NT2/D1 (cell line): ENCODE measurements around the gene TAGAP.

Experiments
- SUZ12 ChIP-seq: IDR thresholded peaks from 2 replicates; pipeline ENCODE4 v1.6.1; 2011; ENCODE audit not compliant: insufficient read length, insufficient read depth; ENCODE audit errors: extremely low read depth
- YY1 ChIP-seq: IDR thresholded peaks from 2 replicates; pipeline ENCODE4 v1.6.1; 2011; ENCODE audit not compliant: insufficient read length, insufficient read depth
- ZNF274 ChIP-seq: IDR thresholded peaks from 2 replicates; pipeline ENCODE4 v1.6.1; 2011; ENCODE audit warnings: mild to moderate bottlenecking, low read depth, low read length

DNA sequence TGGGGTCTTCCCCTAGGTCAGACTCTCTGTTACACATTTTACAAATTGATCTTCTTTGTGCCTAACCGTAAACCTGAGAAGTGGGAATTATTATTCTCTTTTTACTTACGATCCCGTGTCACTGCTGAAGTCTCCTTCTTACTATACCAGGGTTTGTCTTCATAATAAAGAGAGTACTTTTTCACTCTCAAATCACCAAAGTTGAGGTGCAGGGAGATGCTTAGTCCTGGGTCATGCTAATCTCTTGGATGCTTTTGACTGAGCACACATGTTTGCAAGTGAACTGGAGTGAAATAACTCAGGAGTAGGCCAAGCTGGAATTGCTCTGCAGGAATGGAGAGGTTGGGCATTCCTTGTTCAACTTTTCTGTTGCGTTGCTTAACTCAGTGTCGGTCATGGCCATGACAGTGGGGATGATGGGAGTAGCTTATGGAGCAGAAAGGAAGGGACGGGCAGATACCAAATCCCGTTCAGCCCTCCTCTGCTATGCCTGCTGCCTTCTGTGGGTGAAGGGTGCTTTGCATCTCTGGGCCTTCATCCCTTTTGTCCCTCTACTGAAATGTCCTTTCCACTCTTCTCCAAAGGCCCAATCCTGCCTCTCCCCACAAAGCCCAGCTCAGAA lies 15.2 kb upstream of the TAGAP start:
- no peak for TF ChIP-seq ZNF274
- TF ChIP-seq YY1 = no peak
- no peak for TF ChIP-seq SUZ12
